A549 treated with DMSO at 1 μM for 4 hours (cell line): Measurements from ENCODE around the gene NOL8. TPM values are rescaled to one million over a fixed set of nuclear protein-coding genes. Genes with fewer than 3 reads are reported as not detected.

Source experiments
- total RNA-seq: library from RNA; stranded (reverse); fragments of 200-300 nt; extraction: Qiagen RNA extraction; gene quantifications from 5 replicates; pipeline ENCODE4 v1.2.3, GENCODE V29; 2022; ENCODE audit warnings: low read depth

Gene NOL8
- total RNA-seq: 30.3 to 36.3 TPM (median 33.2 TPM) in 5 replicates

GRCh38 chr9:92325269-92325990 lies at the start of gene NOL8, which contains the start of gene CENPP:
Gene NOL8 (minus strand): TSS chr9:92325350. CDS start chr9:92324161, 1,189 bp downstream.
Gene CENPP (plus strand): TSS chr9:92325953.

DNA sequence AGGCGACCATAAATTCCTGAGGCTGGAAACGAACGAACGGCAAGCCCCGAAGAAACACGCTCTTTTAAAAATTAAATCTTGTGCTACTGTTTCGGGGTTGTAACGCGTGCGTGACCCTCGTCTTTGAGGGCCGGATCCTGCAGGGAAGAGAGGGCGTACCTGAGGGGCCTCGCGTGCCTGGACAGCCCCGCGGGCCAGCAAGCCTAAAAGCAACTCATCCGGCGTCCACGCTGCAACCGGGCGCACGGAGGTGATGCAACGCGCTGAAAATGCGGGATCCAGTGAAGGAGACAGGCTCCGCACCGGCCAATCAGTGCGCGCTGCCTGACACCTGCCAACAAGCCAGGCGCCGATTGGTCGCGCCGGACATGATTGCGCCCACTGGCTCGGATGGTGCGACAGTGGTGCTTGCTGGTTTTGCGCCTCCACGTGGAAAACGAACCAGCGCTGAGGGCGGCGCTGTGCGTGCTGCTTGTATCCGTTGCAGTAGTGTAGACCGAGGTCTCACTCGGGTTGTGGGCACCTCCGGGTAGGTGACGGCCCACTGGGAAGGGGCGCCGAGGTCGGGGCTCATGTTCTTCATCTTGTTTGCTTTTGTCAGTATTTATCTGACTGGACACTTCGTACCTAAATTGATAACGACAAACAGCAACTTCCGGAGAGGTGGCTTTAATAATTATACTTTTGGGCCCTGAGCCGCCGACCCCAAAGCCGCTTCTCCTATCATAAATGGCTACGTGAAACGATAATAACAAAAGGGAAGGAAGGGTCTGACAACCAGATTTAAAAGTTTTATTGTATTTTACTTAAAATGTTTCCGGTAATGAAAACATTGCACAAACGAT lies 31.5 kb downstream of the NOL8 start, which contains the start of gene IARS1:
Gene IARS1, minus strand, starts transcription at position 246 of the 845 bp plus-strand sequence. CDS start 4,278 bp downstream, outside the sequence.

Other genes starting within 250 kb of the NOL8 start
- gene SPTLC1, start 209.9 kb downstream of the NOL8 start, total RNA-seq: 57.4 to 73.1 TPM (median 68.1 TPM) in 5 replicates
- gene IARS1, start 31.7 kb downstream of the NOL8 start, total RNA-seq: 106 to 124 TPM (median 111 TPM) in 5 replicates
- gene CENPP, start 603 bp upstream of the NOL8 start, total RNA-seq: 5.3 to 9.9 TPM (median 6.8 TPM) in 5 replicates
- gene OGN, start 79.2 kb upstream of the NOL8 start, total RNA-seq: not detected in 5 replicates
- not detected in 5 replicates for gene OMD, start 99.1 kb upstream of the NOL8 start, total RNA-seq
- gene ASPN, start 157.2 kb upstream of the NOL8 start, total RNA-seq: not detected in 5 replicates
- 0.12 to 0.29 TPM (median 0.19 TPM) in 5 replicates for gene ECM2, start 210.6 kb upstream of the NOL8 start, total RNA-seq